ENCODE measurements around the gene PCTP.

PCTP gene

DNA sequence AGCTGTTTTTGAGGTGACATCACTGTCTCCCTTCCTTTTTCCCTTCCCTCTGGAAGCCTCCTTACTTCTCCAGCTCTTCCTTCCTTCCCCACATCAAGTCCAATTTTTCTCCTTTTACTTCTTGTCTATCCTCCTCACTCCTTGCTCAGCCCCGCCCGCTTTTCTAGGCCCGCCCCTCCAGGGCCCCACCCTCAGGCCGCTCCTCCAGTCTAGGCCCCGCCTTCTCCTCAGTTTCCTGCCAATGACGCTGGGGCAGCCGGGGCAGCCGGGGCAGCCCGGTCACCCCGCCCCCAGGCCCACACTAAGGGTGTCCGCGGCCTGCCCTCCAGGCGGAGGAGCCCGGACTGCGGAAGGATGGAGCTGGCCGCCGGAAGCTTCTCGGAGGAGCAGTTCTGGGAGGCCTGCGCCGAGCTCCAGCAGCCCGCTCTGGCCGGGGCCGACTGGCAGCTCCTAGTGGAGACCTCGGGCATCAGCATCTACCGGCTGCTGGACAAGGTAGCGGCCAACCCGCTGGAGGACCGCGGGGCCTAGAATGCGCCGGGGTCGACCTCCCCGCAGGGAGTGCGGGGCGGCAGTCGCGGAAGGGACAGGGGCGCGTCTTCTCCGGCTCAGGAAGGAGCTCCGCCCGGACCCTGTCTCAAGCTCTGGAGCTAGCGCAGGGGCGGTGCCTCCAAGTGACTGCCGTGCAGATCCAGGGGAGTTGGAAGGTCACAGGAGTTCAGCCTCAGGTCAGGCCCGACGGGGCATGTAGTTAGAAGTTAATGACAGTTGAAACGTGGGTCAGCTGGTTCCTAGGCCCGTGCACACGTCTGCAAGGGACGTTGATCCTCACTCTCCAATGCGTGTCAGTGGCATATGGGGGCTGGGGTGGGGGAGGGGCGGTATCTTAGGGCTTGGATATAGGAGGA lies at the start of gene PCTP:
TSS of gene PCTP (plus strand) at position 302 of the 908 bp plus-strand sequence. CDS start at position 355, 53 bp downstream.
- DNase-seq (ENCODE audit: low spot score), result peak; percentile 82

DNA sequence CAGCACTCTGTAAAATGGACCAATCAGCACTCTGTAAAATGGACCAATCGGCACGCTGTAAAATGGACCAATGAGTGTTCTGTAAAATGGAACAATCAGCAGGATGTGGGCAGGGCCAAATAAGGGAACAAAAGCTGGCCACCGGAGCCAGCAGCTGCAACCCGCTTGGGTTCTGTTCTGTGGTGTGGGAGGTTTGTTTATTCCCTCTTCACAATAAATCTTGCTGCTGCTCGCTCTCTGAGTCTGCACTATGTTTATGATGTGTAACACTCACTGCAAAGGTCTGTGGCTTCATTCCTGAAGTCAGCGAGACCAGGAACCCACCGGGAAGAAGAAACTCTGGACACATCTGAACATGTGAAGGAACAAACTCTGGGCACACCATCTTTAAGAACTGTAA lies 48.7 kb upstream of the PCTP start:
- DNase-seq (ENCODE audit: low spot score), result no peak

DNA sequence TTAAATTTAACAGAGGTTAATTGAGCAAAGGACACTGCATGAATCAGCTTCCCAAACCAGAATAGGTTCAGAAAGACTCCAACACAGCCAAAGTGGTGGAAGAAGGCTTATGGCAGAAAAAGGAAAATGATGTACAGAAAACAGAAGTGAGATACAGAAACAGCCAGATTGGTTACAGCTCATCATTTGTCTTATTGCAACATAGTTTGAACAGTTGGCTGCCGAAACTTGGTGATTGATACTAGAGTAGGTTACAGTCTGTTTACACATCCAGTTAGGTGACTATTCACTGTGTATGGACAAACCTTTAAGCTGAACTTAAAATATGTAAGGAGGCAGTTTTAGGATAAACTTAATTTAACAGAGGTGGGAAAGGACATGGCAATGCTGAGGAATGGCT lies 46.5 kb upstream of the PCTP start:
- DNase-seq (ENCODE audit: low spot score), result no peak

- DNase-seq (ENCODE audit: low spot score), result no peak
Measured at GRCh38 chr17:55705847-55706246, 45.0 kb upstream of the PCTP start.

DNA sequence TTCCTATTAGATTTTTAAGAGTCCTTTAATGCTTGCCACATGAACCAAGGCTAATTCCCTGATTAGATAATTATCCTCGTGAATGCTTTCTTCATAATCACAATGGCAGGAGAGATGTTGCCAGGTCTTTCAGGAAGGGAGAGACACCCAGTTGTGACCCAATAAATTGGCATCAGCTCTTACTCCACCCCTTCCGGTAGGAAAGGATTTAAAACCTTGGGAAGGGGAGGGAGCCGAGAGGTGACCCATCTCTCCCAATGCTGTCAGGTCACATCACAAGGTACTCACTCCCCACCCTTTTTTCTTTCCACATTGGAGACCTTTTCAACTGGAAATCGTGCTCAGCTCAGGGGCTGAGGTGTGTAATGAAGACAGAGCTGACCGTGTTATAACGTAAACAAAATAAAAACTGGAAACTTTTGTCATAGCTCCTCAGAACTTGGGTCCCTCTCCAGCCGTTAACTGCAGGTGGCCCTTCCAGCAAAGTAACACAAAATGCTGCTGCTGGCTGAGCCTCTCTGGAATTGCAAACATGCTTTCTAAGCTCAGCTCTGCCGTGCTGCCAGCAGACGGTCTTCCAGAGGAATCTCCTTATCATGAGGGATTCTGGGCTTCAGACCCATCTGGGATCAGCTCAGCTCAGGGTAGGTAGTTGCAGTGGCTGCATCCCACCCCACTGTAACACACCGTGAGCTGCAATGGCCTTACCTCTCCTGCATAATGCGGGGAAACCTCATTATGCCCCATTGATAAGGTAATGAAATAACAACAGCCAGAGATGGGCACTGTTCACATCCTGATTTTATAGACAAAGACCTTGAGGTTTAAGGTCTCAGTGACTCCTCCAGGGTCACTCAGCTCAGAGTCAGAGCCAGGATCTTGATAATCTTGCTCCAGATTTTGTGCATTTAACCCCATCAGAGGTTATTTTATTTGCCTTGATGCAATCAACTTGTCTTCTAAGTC lies 43.8 kb upstream of the PCTP start:
- DNase-seq (ENCODE audit: low spot score), result no peak

DNA sequence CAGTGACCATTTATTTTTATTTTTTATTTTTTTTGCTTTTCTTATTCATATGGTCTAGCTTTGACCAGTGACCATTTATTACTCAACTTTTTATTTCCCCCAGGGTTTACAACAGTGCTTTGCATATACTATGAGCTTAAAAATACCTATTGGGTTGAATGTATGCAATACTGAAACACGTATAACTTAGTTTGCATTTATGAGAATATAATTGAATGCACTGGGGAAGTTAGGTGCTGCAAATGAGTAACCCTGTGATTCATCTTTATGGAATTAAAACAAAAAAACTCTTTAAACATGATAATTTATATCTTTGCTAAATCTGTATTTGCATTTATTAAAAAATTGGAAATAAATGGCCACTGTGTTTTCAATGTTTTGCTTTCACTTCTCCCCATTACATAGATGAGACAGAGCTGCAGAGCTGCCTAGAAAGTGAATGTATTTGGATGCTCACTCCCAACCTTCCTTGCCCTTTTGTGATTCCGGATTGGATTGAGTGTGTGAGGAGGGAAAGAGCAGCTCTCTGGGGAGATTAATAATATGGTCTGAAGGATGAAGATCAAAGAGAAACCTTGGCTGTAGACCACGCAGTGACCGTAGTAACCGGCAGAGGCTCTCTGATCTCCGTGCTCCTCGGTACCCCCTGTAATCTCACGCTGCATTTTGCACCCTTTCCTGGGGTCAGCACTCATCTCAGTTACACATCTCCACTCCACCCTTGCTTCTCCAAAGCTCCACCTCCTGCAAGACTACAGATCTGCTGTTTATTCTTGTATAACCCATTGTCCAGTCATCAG lies 42.5 kb upstream of the PCTP start:
- no peak for DNase-seq (ENCODE audit: low spot score)

DNA sequence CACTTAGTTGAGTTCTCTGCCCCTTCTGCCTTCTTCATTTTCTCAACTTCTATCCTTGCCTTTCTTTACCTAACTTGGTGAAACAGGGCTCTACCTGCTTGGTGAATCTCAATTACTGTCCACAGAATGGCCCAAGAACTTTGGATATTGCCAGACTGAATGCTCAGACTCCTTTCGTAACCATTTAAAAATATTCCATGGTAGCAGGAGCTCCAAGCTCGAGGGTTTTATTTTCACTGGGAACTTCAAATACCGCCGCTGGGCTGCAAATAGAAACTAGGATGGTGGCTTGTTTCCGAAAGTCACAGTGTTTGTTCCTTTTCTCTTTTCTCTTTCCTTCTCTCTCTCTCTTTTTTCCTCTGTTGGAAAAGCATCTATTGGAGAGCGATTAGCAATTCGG lies 41.4 kb upstream of the PCTP start:
- no peak for DNase-seq (ENCODE audit: low spot score)

GRCh38 chr17:55709984-55710383 lies 40.9 kb upstream of the PCTP start:
- DNase-seq (ENCODE audit: low spot score), result no peak

DNA sequence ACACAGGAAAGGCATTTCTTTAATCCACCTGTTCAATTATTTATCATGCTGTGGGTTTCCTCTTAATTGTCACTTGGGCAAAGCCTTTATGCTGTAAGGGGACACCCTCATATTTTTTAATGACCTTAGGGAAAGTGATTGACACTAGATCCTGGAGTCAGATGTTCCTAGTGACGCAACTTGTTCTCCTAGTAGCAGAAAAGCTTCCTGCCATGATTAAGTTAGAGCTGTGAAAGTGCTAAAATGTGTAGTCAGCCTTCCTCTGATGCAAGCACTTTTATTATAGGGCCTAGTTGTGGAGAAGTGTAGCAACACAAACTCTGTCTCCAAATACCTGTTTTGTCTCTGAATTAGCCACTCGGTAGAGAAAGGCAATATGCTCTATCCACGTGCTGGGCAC lies 40.4 kb upstream of the PCTP start:
- DNase-seq (ENCODE audit: low spot score), result no peak

DNA sequence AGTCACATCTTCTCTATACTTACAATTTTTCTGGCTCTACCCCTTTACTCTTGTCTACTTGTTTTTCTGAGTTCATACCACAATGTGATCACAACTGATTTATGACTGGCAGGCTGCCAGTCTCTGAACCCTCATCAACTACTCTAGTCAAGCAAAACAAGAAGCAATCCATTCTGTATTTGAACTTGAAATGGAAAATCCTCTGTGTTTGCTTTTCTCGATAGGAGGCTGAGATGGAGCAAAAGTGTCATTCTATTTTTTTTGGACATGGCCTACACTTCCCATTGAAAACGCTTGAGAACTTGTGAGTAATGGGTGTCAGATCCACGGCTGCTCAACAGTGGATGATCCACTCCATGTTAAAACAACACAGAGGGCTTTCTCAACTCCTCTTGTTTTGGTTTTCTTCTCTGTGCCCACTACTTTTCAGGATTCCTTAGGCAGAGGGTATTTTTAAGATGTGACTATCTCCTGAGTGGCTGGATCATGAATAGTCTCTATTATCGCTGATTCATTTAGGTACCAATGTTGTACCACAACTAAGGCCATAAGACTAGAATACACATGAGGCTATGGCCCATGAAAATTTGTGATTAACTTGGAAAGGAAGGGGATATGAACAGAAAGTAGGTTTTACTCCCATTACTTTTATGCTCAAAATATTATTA lies 39.9 kb upstream of the PCTP start:
- DNase-seq (ENCODE audit: low spot score), result no peak

DNA sequence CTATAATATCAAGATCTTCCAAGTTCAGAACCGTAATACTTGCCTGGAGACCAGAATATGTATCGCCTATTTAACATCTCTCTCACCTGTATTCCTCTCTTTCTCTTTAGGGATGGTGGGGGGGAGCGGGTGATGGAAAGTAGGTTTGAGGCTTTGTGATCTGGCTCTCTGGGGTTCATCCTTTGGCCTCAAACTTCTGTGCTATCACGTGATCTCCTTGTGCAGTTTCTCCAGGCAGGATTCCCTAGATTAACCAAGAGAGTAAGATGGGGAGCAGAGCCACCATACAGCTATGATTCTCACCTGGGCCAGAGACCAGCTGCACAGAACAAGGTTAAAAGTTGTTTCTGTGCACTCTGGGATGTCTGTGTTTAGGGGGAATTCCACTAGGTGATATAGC lies 33.4 kb upstream of the PCTP start:
- DNase-seq (ENCODE audit: low spot score), result no peak

GRCh38 chr17:55717898-55718735 lies 32.7 kb upstream of the PCTP start:
- DNase-seq (ENCODE audit: low spot score), result peak; percentile 53

DNA sequence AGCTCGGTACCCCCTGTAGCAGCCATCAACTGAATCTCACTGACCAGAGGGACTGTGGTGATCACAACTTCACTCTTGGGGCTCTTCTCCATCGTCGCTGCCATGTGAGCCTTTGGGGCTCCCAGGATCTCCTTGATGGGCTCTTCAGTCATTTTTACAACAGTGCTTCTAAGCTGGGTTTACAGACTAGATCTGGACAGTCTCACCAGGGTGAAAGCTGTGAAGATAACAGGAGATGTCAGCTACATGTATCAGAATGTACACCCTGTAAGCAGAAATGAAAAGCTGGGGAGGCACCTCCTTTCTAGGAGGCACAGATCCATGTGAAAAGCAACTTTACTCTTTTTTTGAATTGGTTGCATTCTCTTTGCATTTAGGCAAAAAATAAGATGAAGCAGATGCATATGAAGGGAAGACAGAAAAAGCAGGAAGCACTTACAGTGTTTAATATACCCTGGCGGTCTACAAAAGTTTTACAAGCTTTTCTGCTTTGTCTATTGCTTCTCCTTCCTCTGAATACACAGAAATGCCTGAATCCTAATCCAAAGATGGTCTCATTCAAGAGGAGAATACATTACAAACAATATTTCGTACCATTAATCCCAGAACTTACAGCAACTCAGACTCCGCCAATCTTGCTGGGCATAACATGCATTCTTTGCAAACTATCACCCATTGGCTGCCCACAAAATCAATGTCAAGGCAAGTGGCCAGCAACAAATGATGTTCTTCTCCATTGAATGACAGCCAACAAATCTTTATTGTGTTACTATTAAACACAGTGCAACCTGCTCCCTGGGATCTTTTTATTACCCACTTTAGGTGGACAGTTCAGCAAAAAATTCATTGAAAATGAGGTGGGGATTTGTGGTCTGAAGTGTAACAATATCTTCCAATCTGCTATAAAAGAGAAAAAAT lies 29.7 kb upstream of the PCTP start:
- DNase-seq (ENCODE audit: low spot score), result no peak

DNA sequence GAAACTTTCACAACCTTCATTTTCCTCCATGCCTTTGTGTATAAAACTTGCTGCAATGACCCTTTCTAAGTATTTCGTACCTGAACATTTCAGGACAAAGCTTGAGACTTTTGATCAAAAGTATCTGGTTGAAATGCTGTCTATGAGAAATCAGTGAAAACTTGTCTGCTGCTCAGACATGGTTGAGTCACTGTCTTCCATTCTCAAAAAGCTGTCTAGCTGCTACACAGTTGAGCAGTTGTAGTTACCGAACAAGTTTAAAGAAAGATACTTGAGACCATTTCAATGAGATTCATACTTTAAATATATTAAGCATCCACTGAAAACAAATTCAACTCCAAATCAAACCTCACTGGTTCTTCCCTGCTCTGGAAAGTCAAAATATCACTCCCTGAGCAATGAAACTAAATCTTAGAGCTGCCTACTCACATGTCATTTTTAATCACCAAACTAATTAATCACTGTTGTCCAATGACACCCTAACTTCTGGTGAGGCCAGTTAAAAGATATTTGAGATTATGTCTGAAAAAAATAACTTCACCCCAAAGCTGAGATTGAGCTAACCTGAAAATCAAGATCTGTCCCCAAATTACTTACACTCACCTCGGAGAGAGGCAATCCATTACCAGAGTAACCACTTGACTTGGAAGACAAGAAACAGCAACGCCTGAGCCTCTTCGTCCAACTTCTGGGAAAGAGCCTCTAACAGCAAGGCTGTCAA lies 28.7 kb upstream of the PCTP start:
- DNase-seq (ENCODE audit: low spot score), result no peak

GRCh38 chr17:55722742-55723487 lies 27.9 kb upstream of the PCTP start, which contains the start of gene TMEM100:
Gene TMEM100 (minus strand): TSS chr17:55722864. CDS start chr17:55721070, 1,794 bp downstream.
- no peak for DNase-seq (ENCODE audit: low spot score)

DNA sequence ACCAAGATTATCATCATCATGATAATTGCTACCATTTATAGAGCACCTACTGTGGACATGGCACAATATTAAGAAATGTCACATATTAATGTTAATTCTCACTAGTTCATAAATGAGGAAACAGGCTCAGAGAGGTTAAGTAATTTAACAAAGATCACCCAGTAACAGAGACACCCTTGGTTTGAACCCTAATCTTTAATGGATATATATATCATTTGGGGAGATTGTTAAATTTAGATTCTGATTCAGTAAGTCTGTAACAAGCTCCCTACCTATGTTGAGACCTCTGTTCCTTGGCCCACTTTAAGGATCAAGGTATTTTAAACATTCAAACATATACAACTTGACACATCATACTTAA lies 27.4 kb upstream of the PCTP start:
- DNase-seq (ENCODE audit: low spot score), result no peak

GRCh38 chr17:55726440-55726839 lies 24.4 kb upstream of the PCTP start:
- DNase-seq (ENCODE audit: low spot score), result no peak

GRCh38 chr17:55727275-55727674 lies 23.6 kb upstream of the PCTP start:
- no peak for DNase-seq (ENCODE audit: low spot score)
